Ovary (tissue), 9 donors: ENCODE data around the gene SLC10A1. TPM values are rescaled to one million over a fixed set of nuclear protein-coding genes. Genes with fewer than 3 reads are reported as not detected.

ENCODE experiments used
- DNase-seq, 5 donors: peaks; one replicate each; pipeline ENCODE4 v3.0.0-alpha.2; 2019 to 2020
- H3K27ac ChIP-seq, 2 donors: fragments of 200-600 bp; one replicate each; pipeline versions ENCODE4 v1.5.1 to v1.8.0; 2019 to 2022
- H3K27me3 ChIP-seq: fragments of 200-600 bp; one replicate; pipeline ENCODE4 v1.8.0; 2022
- H3K36me3 ChIP-seq: fragments of 200-600 bp; sonication (generic); one replicate; pipeline ENCODE4 v1.5.1; 2019
- H3K4me1 ChIP-seq: one replicate; pipeline ENCODE4 v1.8.1; 2013; ENCODE audit warnings: mild to moderate bottlenecking, moderate library complexity; ENCODE audit not compliant: insufficient read depth
- H3K4me3 ChIP-seq: fragments of 200-600 bp; sonication (generic); one replicate; pipeline ENCODE4 v1.5.1; 2017
- H3K9me3 ChIP-seq, 2 donors: fragments of 200-600 bp in 1 of 2; sonication (generic) in 1 of 2; one replicate each; pipeline versions ENCODE4 v1.5.1 to v1.8.1; 2013 to 2019; ENCODE audit warnings: mild to moderate bottlenecking in 1 of 2, moderate library complexity in 1 of 2
- EP300 ChIP-seq: sonication (generic); formaldehyde crosslinking; IDR thresholded peaks from one replicate; pipeline ENCODE4 v1.6.1; 2017; ENCODE audit warnings: antibody characterized with exemption
- POLR2A ChIP-seq: fragments of 450-650 bp; IDR thresholded peaks from one replicate; pipeline ENCODE4 v1.6.1; 2017; ENCODE audit warnings: antibody characterized with exemption, mild to moderate bottlenecking, moderate library complexity
- WGBS, 3 donors: extraction: QIAGEN DNeasy Blood & Tissue Kit in 1 of 3; methylation state at CpG; one replicate each; pipeline versions ENCODE4 v1.1.5 to v1.1.7; 2013 to 2017; 5-methylcytosine and 5-hydroxymethylcytosine counted together
- intact Hi-C, 4 donors: fragments of 100-400 bp; cut with DNase I; formaldehyde crosslinking; loops; one replicate each; pipeline versions ENCODE4 v1.11.0 to v1.15.1; 2022 to 2023
- polyA plus RNA-seq, 2 donors: library from polyadenylated mRNA; stranded (reverse); fragments of 200-250 nt in 1 of 2; fragments of 350-450 nt in 1 of 2; fragmentation: Illumina TruSeq in 1 of 2; extraction: RNeasy Lipid Tissue Mini Kit (QIAGEN cat#74804) in 1 of 2; gene quantifications; one replicate each; pipeline ENCODE4 v1.2.3, GENCODE V29; 2013 to 2014
- total RNA-seq, 7 donors: library from RNA; depleted of rRNA in 2 of 7; stranded (reverse); fragments of >200 nt in 2 of 7; fragmentation: NEBNext Ultra II Directional in 3 of 7; extraction: Animal tissue kit (Norgen Biotek cat#: 25700) in 3 of 7; gene quantifications; one replicate each; pipeline versions ENCODE4 v1.1.0 to v1.2.4, GENCODE V29; 2016 to 2023
- TF ChIP-seq, protein P1 (sequence below), 3 donors: fragments of 450-650 bp in 2 of 3; fragments of 200-600 bp in 1 of 3; IDR thresholded peaks; one replicate each; pipeline versions ENCODE4 v1.5.1 to v1.8.0; 2016 to 2022; ENCODE audit warnings: antibody characterized with exemption in 3 of 3, mild to moderate bottlenecking in 1 of 3
- donor health status: DM: no; HTN: no; CAD: no; lungs with moderate emphysema.
- donor health status: DM: no; HTN: no; CAD: no.
- donor health status: Bipolar disorder and iron deficiency.
- donor health status: DM: yes; HTN: yes; CAD: no.
- donor health status: DM: no; HTN: no; CAD: no.
- donor health status: DM: yes; HTN: yes; CAD: no.

The SLC10A1 gene
- total and polyA plus RNA-seq, 9 donors: not detected

DNA sequence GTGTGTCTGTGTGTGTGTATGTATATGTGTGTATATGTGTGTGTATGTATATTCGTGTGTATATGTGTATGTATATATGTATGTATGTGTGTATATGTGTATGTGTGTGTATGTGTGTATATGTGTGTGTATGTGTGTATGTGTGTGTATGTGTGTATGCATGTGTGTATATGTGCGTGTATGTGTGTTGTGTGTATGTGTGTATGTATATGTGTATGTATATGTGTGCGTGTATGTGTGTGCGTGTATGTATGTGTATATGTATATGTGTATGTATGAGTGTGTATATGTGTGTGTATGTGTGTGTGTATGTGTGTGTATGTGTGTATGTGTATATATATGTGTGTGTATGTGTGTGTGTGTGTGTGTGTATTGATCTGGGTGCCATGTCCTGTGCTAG, 31.8 kb upstream of the SLC10A1 start:
- H3K9me3 ChIP-seq: no peaks in the 10 kb centered on the region

DNA sequence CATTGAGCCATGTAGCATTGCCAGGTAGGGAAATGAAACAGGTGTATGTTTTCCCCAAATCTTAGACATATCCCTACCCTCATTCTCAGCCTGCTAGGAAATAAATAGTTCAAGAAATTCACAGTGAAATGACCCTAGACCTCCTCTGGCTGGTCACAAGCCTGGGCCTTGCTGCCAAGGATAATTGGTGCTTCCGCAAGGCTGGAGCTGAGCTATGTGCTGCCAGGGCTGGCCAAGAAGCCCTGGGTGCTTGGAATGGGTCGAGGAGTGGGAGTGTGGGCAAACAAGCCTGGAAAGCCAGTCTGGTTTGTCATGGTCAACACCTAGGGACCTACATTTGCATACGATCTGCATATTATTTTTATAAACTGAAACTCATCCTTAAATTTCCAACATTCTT, 31.3 kb upstream of the SLC10A1 start:
- no peaks in the 10 kb centered on the region for H3K9me3 ChIP-seq
- no peaks in the 10 kb centered on the region for H3K27me3 ChIP-seq
- no peak overlapping the region for H3K27ac ChIP-seq
- no peaks in the 10 kb centered on the region for H3K36me3 ChIP-seq
- DNase-seq: no peak
- no peaks in the 10 kb centered on the region for H3K4me1 ChIP-seq
- WGBS, 3 donors: 77 to 78% (median 78%) methylated on average over 3 of the region's 3 CpGs
- H3K4me3 ChIP-seq: no peak overlapping the region
- intact Hi-C loops: no loop called here
- TF ChIP-seq, protein P1, sequence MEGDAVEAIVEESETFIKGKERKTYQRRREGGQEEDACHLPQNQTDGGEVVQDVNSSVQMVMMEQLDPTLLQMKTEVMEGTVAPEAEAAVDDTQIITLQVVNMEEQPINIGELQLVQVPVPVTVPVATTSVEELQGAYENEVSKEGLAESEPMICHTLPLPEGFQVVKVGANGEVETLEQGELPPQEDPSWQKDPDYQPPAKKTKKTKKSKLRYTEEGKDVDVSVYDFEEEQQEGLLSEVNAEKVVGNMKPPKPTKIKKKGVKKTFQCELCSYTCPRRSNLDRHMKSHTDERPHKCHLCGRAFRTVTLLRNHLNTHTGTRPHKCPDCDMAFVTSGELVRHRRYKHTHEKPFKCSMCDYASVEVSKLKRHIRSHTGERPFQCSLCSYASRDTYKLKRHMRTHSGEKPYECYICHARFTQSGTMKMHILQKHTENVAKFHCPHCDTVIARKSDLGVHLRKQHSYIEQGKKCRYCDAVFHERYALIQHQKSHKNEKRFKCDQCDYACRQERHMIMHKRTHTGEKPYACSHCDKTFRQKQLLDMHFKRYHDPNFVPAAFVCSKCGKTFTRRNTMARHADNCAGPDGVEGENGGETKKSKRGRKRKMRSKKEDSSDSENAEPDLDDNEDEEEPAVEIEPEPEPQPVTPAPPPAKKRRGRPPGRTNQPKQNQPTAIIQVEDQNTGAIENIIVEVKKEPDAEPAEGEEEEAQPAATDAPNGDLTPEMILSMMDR (IDR thresholded peaks at IDR 0.05): no peak
- TF ChIP-seq EP300: no peak
- TF ChIP-seq POLR2A: no peak

More for the DNA sequence above, 31.8 kb upstream of the SLC10A1 start:
- TF ChIP-seq EP300: no peak
- TF ChIP-seq, protein P1 (IDR thresholded peaks at IDR 0.05): no peak
- no peak for TF ChIP-seq POLR2A
- H3K27ac ChIP-seq: no peak overlapping the region
- DNase-seq: no peak
- H3K4me3 ChIP-seq: no peak overlapping the region
- intact Hi-C loops: no loop called here
- no peaks in the 10 kb centered on the region for H3K4me1 ChIP-seq
- H3K27me3 ChIP-seq: no peaks in the 10 kb centered on the region
- WGBS, 3 donors: 70 to 93% (median 83%) methylated on average over 4 of the region's 4 CpGs
- no peaks in the 10 kb centered on the region for H3K36me3 ChIP-seq

DNA sequence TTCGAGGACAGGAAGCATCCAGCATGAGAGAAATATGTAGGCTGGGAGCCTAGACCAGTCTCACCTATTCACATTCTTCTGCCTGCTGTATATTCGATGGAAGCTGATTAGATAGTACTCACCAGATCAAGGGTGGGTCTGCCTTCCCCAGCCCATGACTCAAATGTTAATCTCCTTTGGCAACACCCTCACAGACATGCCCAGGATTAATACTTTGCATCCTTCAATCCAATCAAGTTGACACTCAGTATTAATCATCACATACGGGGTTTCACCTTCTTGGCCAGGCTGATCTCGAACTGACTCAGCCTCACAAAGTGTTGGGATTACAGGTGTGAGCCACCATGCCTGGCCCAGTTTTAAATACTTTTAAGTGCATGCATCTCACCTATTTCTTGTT, 30.5 kb upstream of the SLC10A1 start:
- DNase-seq: no peak
- intact Hi-C loops: no loop called here
- no peaks in the 10 kb centered on the region for H3K4me1 ChIP-seq
- TF ChIP-seq, protein P1 (IDR thresholded peaks at IDR 0.05): no peak
- TF ChIP-seq EP300 (no peak), POLR2A (no peak)
- no peak overlapping the region for H3K27ac ChIP-seq
- H3K9me3 ChIP-seq: no peaks in the 10 kb centered on the region
- H3K36me3 ChIP-seq: no peaks in the 10 kb centered on the region
- 42 to 63% (median 59%) methylated on average over 4 of the region's 4 CpGs for WGBS, 3 donors
- no peak overlapping the region for H3K4me3 ChIP-seq
- H3K27me3 ChIP-seq: no peaks in the 10 kb centered on the region

DNA sequence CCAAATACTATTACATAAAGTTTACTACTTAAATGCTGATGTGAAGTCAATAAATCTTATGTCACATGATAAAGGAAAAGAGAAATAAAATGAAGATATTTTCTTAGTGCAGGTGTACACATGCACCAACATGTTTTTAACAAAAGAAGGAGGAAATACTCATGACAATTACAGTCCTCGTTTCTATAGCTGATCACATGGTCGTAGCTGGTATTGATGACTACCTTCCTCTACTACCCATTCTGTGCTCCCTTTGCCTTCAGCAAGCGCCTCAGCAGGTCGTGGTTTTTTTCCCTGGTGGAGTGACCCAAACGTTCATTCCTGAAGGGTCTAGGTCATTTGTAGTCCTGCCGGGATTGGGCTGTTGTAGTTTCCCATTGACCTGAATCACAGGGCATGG, 25.4 kb upstream of the SLC10A1 start:
- H3K27me3 ChIP-seq: no peaks in the 10 kb centered on the region
- no peaks in the 10 kb centered on the region for H3K9me3 ChIP-seq
- H3K4me3 ChIP-seq: no peak overlapping the region
- no peak for TF ChIP-seq EP300
- TF ChIP-seq, protein P1 (IDR thresholded peaks at IDR 0.05): no peak
- TF ChIP-seq POLR2A: no peak
- no peaks in the 10 kb centered on the region for H3K36me3 ChIP-seq
- no peak for DNase-seq
- H3K27ac ChIP-seq: no peak overlapping the region
- H3K4me1 ChIP-seq: no peaks in the 10 kb centered on the region
- intact Hi-C loops: no loop called here
- 63 to 75% (median 73%) methylated on average over 6 of the region's 6 CpGs for WGBS, 3 donors

DNA sequence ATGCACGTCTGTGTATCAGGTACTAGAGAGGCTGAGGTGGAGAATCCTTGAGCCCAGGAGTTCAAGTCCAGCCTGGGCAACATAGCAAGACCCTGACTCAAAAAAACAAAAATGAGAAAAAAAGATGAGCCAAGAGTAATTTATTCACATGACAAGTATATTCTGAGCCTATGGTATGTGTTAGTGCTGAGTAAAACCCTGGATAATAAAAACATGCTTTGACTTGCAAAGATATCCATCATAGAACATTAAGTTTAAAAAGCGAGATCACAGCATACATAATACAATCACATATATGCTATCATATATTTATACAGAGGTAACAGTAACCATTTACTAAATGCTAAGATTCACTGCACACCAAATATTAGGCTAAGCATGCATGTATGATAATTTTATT, 23.9 kb upstream of the SLC10A1 start:
- H3K4me3 ChIP-seq: no peak overlapping the region
- intact Hi-C loops: no loop called here
- DNase-seq: no peak
- H3K36me3 ChIP-seq: no peaks in the 10 kb centered on the region
- H3K27ac ChIP-seq: no peak overlapping the region
- no peaks in the 10 kb centered on the region for H3K9me3 ChIP-seq
- H3K4me1 ChIP-seq: no peaks in the 10 kb centered on the region
- TF ChIP-seq POLR2A (no peak), EP300 (no peak)
- TF ChIP-seq, protein P1 (IDR thresholded peaks at IDR 0.05): no peak
- H3K27me3 ChIP-seq: no peaks in the 10 kb centered on the region
- 68 to 75% (median 69%) methylated on average over 2 of the region's 2 CpGs for WGBS, 3 donors
